Activated naive CD8-positive, alpha-beta T cell (primary cell): ENCODE measurements around the gene IMMP2L.
"Not testable (repeated sequence)": the region's sequence is repeated elsewhere in the genome, so short reads cannot be mapped to it uniquely, and the experiment has no call there.

Source experiments
- H3K27ac Mint-ChIP-seq: one replicate; pipeline ENCODE4 v1.8.0; 2021; ENCODE audit warnings: mixed read lengths
- H3K27me3 Mint-ChIP-seq: one replicate; pipeline ENCODE4 v1.8.0; 2021; ENCODE audit warnings: mixed read lengths
- H3K36me3 Mint-ChIP-seq: one replicate; pipeline ENCODE4 v1.8.0; 2021; ENCODE audit warnings: mixed read lengths
- H3K4me1 Mint-ChIP-seq: one replicate; pipeline ENCODE4 v1.8.0; 2021; ENCODE audit warnings: low read depth, mixed read lengths
- H3K4me3 Mint-ChIP-seq: one replicate; pipeline ENCODE4 v1.8.0; 2021; ENCODE audit warnings: mild to moderate bottlenecking, mixed read lengths
- H3K9me3 Mint-ChIP-seq: one replicate; pipeline ENCODE4 v1.8.0; 2021; ENCODE audit warnings: low read depth, mixed read lengths

IMMP2L gene

DNA sequence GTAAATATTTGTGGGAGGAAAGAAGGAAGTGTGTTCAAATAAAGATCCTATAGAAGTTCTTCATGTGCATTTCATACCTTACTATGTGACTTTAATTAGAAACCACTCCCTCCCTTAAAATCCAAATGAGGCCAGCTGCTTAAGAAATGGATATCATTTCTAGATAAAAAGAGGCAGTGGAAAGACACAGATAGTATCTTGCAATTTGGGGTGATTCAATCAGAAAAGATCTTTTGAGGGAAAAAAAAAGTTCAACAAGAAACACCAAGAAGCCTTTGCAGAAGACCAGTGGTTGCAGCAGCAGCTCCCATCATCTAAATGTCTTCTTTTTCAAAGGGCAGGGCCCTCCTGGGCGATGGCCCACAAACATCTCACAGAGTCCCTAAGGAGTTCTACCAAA is 271.3 kb downstream of the IMMP2L start:
- peaks cover 3% of the 10 kb centered on the region for H3K4me1 Mint-ChIP-seq
- no peaks in the 10 kb centered on the region for H3K27me3 Mint-ChIP-seq

DNA sequence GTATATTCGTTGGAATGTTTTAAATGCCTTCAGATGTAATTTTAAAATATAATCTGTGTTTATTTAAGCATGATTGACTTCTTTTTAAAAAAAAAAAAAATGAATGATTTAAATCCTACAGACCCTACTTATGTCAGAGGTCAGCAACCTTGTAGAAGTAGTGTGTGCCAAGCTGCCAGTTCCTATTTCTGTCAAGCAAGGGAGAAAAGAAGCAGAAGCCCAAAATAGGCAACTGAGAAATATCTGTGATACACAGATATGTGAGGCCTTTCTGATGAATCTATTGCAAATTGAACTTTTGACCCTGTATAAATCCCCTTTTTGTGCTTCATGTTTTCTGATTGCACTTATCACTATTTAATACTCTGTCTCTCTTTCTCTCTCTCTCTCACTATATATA is 271.9 kb downstream of the IMMP2L start:
- H3K27ac Mint-ChIP-seq: no peak overlapping the region
- H3K27me3 Mint-ChIP-seq: no peaks in the 10 kb centered on the region
- H3K4me1 Mint-ChIP-seq: peaks cover 3% of the 10 kb centered on the region
- H3K36me3 Mint-ChIP-seq: peaks cover 15% of the 10 kb centered on the region
- H3K4me3 Mint-ChIP-seq: no peak overlapping the region
- H3K9me3 Mint-ChIP-seq: no peaks in the 10 kb centered on the region

More for the DNA sequence above, 271.3 kb downstream of the IMMP2L start:
- no peak overlapping the region for H3K4me3 Mint-ChIP-seq
- no peaks in the 10 kb centered on the region for H3K9me3 Mint-ChIP-seq
- H3K27ac Mint-ChIP-seq: no peak overlapping the region
- H3K36me3 Mint-ChIP-seq: peaks cover 15% of the 10 kb centered on the region

DNA sequence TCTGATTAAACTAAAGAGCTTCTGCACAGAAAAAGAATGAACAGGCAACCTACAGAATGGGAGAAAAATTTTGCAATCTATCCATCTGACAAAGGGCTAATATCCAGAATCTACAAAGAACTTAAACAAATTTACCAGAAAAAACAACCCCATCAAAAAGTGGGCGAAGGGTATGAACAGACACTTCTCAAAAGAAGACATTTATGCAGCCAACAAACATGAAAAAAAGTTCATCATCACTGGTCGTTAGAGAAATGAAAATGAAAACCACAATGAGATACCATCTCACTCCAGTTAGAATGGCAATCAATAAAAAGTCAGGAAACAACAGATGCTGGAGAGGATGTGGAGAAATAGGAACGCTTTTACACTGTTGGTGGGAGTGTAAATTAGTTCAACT is 273.9 kb downstream of the IMMP2L start:
- H3K27me3 Mint-ChIP-seq, H3K9me3 Mint-ChIP-seq, H3K4me1 Mint-ChIP-seq, H3K4me3 Mint-ChIP-seq, H3K27ac Mint-ChIP-seq: not testable (repeated sequence)
- peaks cover 26% of the 10 kb centered on the region for H3K36me3 Mint-ChIP-seq

DNA sequence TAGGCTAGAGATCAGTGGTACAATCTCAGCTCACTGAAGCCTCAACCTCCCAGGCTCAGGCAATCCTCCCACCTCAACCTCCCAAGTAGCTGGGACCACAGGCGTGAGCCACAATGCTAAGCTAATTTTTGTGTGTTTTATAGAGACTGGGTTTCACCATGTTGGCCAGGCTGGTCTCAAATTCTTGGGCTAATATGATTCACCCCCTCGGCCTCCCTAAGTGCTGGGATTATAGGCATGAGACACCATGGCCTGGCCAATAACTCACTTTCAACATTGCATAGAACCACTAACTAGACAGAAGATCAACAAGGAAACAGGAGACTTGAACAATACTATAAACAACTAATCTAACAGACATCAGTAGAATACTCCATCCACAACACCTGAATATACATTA is 279.7 kb downstream of the IMMP2L start:
- H3K36me3 Mint-ChIP-seq: peaks cover 38% of the 10 kb centered on the region
- peaks cover 5% of the 10 kb centered on the region for H3K9me3 Mint-ChIP-seq
- no peaks in the 10 kb centered on the region for H3K27me3 Mint-ChIP-seq
- H3K4me1 Mint-ChIP-seq: no peaks in the 10 kb centered on the region
- no peak overlapping the region for H3K27ac Mint-ChIP-seq
- no peak overlapping the region for H3K4me3 Mint-ChIP-seq

DNA sequence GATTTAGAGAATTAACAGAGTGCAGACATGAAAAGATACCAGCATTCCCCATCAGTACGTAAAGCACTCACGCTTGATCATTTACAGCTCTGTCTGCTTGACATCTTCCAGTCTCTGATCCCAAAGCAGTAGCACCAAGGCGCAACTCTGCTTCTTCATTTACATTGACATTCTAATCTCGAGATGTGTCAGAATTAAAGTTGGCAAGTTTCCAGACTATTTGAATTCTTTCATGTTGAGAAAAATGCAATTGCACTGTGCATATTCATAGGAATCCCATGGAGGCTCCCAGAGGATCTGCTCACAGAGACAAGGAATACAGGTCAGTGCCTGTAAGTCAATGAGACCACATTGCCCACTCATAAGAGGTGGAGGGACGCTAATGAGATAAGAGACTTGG is 287.4 kb downstream of the IMMP2L start:
- peaks cover 15% of the 10 kb centered on the region for H3K36me3 Mint-ChIP-seq
- no peak overlapping the region for H3K4me3 Mint-ChIP-seq
- H3K4me1 Mint-ChIP-seq: no peaks in the 10 kb centered on the region
- H3K27me3 Mint-ChIP-seq: no peaks in the 10 kb centered on the region
- peaks cover 7% of the 10 kb centered on the region for H3K9me3 Mint-ChIP-seq
- no peak overlapping the region for H3K27ac Mint-ChIP-seq

DNA sequence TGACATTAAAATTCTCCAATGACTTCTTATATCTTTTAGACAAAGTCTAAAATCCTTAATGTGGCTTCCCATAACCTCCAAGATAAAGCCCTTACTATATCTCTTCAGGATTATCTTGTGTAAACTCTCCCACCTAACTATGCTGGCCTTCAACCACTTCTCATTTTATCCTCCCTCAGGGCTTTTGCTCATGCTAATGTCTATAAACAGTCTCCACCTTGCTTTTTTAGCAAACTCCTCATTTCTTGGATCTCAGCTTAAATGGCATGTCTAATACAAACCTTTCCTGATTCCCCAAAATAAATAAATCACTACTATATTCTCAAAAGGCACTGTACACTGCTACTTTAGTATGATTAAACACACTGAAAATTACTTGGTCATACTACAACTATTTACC is 290.2 kb downstream of the IMMP2L start:
- no peaks in the 10 kb centered on the region for H3K4me1 Mint-ChIP-seq
- peaks cover 5% of the 10 kb centered on the region for H3K9me3 Mint-ChIP-seq
- H3K4me3 Mint-ChIP-seq: no peak overlapping the region
- H3K27ac Mint-ChIP-seq: no peak overlapping the region
- peaks cover 13% of the 10 kb centered on the region for H3K36me3 Mint-ChIP-seq
- no peaks in the 10 kb centered on the region for H3K27me3 Mint-ChIP-seq

DNA sequence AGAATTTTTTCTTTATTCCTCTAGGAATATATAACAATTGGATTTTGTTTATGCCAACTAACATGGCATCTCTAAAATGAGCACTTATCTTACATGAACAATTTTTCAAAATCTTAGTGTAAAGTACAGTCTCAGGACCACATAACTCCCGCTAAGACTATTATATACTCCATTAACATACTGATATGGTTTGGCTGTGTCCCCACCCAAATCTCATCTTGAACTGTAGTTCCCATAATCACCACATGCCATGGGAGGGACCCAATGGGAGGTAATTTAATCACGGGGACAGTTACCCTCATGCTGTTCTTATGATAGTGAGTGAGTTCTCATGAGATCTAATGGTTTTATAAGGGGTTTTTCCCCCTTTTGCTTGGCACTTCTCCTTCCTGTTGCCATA is 291.5 kb downstream of the IMMP2L start:
- not testable (repeated sequence) for H3K27me3 Mint-ChIP-seq, H3K4me3 Mint-ChIP-seq, H3K27ac Mint-ChIP-seq, H3K9me3 Mint-ChIP-seq, H3K4me1 Mint-ChIP-seq
- H3K36me3 Mint-ChIP-seq: peaks cover 17% of the 10 kb centered on the region

DNA sequence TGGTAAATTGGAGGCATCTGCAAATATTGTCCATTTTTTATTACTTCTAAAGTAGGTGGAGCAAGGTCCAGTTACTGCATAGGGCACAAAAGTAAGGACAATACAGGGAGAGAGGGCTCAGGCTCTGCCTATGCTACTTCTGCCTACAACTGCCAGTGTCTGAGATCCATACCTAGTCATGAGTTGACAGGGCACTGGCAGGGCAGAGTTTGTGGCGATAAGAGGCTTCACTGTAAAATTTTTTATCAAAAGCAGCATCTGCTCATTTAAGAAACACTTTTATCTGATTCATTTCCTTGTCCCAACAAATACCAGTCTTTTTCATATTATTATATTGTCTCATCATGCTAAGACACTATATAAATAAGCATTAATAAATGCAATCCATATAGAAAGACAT is 293.4 kb downstream of the IMMP2L start:
- Mint-ChIP-seq H3K36me3 (peaks cover 12% of the 10 kb centered on the region), H3K4me3 (no peak overlapping the region), H3K27me3 (no peaks in the 10 kb centered on the region), H3K9me3 (peaks cover 5% of the 10 kb centered on the region), H3K4me1 (no peaks in the 10 kb centered on the region), H3K27ac (no peak overlapping the region)

DNA sequence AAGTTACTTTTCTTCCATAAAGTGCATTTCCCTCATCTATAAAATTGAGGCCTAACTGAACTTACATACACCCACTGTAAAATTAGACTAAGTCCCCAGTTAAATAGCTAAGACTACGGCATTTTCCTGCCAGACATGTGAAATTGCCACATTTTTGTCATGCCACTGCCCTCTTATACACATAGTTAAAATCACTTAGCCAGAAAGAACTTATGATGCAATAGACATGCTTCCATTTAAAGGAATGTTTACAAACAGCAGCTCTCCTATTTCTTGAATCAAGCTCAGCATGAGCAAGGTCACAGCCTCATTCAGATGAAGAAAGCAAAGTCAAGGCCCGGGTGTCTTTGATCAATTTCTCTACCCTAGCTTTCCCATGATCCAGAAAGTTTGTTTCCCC is 295.7 kb downstream of the IMMP2L start:
- Mint-ChIP-seq H3K36me3 (peaks cover 7% of the 10 kb centered on the region), H3K4me3 (no peak overlapping the region), H3K27ac (no peak overlapping the region), H3K27me3 (no peaks in the 10 kb centered on the region), H3K4me1 (no peaks in the 10 kb centered on the region), H3K9me3 (no peaks in the 10 kb centered on the region)

DNA sequence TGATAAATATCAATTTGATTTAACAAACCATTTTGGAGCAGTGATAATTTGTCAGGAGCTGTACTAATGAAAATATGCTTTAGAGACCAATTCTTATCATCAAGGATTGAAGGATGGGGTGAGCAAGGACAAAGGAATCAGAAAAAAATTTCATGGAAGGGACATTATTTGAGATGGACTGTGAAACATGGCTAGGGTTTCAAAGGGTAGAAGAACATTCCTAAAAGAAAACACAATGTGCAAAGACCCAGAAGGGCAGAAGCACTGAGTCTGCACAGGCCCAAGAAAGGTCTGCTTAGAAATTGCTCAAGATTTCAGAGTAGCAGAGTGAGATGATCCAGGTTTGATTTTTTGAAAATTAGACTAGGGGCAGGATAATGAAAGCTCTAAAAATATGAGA is 296.9 kb downstream of the IMMP2L start:
- Mint-ChIP-seq H3K27ac (no peak overlapping the region), H3K4me1 (no peaks in the 10 kb centered on the region), H3K9me3 (no peaks in the 10 kb centered on the region), H3K27me3 (no peaks in the 10 kb centered on the region), H3K4me3 (no peak overlapping the region), H3K36me3 (peaks cover 11% of the 10 kb centered on the region)

DNA sequence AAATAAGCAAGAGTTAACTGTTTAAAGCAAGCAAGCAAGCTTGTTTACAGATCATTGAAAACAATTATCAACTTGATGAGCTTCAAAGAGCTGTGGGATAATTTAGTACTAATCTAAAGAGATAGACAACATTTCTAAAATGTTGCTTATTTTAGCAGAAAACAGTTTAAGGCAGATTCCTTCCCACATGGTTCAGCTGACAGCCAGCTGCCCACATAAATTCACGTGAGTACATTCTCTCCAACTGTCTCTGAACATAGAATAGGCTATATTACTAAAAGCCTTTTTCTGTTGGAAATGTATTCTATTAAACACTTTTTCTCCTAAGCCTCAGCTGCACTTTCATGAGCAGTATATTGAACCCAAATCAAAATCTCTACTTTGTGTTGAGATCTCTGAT is 297.3 kb downstream of the IMMP2L start:
- Mint-ChIP-seq H3K4me1 (no peaks in the 10 kb centered on the region), H3K9me3 (no peaks in the 10 kb centered on the region), H3K4me3 (no peak overlapping the region), H3K36me3 (peaks cover 11% of the 10 kb centered on the region), H3K27me3 (no peaks in the 10 kb centered on the region), H3K27ac (no peak overlapping the region)

DNA sequence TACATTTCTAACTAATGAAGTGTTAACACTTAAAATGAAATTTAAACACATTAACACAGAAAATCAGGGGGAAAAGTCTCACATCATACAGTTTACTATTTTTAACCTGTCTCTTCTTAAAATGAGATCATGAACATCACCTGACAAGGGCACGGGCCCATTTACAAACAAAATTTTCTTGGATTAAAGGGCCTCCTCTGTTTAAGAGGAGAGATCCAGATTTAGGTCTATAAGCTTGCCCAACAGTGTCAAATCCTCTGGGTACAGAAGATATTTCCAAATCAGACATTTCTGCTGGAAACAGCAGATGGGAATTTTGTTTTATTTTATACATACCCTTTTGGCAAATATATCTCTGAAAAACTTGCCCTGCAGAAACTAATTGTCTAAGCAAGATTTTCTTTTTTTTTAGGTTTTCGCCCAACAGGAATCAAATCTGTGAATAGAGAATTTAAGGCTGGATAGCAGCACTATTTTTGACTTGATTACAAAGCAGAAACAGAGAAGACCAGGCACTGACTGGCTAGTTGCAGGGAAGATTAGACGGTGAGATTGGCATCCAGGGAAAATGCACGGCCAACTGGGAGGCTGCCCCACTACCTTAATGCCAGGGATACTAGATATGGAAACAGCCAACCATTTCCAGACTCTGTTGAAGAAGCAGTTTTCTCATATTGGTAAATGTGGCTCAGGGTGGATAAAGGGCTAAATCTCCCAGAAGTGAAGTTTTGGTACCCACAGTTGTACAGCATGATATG is 298.0 kb downstream of the IMMP2L start:
- no peaks in the 10 kb centered on the region for H3K4me1 Mint-ChIP-seq
- H3K4me3 Mint-ChIP-seq: no peak overlapping the region
- H3K9me3 Mint-ChIP-seq: no peaks in the 10 kb centered on the region
- no peaks in the 10 kb centered on the region for H3K27me3 Mint-ChIP-seq
- H3K36me3 Mint-ChIP-seq: peaks cover 11% of the 10 kb centered on the region
- no peak overlapping the region for H3K27ac Mint-ChIP-seq

DNA sequence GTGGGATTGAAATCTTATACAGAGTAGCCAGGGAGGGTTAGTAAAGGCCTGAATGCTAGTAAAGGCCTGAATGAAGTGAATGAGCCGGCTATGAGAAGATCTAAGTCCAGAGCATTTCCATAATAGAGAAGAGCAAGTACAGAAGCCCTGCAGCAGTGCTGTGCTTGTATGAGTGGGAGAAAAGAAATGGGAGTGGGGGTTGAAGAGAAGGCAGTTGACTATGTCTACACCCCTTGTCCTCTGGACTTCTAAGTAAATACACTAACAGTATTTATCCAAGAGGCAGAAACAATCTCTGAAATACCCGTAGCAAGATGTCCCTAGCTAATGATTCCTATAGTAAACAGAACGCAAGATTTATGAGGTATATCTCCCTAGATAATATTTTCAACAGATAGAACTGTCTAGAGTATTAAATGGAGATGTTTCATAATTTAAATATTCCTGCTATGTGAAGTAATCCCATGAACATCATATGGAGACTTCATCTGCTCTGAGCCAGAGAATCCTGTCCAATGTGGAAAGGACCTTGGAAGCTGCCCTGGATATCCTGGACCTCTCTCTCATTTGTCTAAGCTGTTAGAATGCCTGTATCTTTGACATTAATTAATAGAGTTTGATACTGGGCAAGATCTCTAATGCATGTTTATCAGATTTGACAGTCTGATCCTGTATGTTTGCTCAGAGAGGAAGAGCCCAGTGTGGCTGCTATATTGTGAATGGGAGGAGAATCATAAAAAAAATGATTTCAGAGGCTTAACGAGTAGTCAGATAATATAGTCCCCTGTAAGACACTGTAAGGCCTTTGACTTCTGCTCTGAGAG is 299.8 kb downstream of the IMMP2L start:
- H3K27me3 Mint-ChIP-seq: no peaks in the 10 kb centered on the region
- H3K36me3 Mint-ChIP-seq: peaks cover 10% of the 10 kb centered on the region
- no peaks in the 10 kb centered on the region for H3K9me3 Mint-ChIP-seq
- no peak overlapping the region for H3K4me3 Mint-ChIP-seq
- H3K4me1 Mint-ChIP-seq: no peaks in the 10 kb centered on the region
- no peak overlapping the region for H3K27ac Mint-ChIP-seq

DNA sequence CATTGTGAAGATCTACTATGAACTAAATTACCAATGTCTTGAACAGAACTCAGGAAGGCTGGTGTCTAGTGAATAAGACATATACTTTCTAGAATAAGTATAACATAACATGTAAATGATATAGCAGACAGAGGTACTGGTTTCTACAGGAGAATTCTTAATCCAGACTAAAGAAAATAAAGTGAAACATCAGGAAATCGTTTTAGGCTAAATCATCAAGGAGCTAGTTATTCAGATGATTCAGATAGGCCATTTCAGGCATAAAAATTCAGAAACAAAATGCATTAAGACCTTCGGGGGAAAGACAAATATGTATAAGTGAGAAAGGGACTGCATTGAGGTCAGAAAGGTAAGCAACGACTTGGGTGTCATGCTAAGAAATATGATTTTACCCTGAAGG is 300.8 kb downstream of the IMMP2L start:
- Mint-ChIP-seq H3K9me3 (no peaks in the 10 kb centered on the region), H3K36me3 (peaks cover 6% of the 10 kb centered on the region), H3K27me3 (no peaks in the 10 kb centered on the region), H3K27ac (no peak overlapping the region), H3K4me1 (no peaks in the 10 kb centered on the region), H3K4me3 (no peak overlapping the region)

DNA sequence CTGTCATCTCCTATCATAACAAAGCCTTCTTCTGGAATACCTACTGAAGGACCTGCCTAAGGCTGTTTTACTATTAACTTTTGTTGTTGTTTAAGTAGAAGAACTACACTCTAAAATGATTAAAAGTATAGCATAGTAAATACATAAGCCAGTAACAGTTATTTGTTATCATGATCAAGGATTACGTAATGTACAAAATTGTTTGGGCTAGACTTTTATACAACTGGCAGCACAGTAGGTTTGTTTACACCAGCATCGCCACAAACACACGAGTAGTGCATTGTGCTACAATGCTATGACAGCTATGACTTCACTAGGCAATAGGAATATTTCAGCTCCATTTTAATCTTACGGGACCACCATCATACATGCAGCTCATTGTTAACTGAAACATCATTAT is 302.3 kb downstream of the IMMP2L start:
- no peak overlapping the region for H3K27ac Mint-ChIP-seq
- H3K9me3 Mint-ChIP-seq: no peaks in the 10 kb centered on the region
- no peaks in the 10 kb centered on the region for H3K27me3 Mint-ChIP-seq
- no peak overlapping the region for H3K4me3 Mint-ChIP-seq
- peaks cover 6% of the 10 kb centered on the region for H3K36me3 Mint-ChIP-seq
- no peaks in the 10 kb centered on the region for H3K4me1 Mint-ChIP-seq

DNA sequence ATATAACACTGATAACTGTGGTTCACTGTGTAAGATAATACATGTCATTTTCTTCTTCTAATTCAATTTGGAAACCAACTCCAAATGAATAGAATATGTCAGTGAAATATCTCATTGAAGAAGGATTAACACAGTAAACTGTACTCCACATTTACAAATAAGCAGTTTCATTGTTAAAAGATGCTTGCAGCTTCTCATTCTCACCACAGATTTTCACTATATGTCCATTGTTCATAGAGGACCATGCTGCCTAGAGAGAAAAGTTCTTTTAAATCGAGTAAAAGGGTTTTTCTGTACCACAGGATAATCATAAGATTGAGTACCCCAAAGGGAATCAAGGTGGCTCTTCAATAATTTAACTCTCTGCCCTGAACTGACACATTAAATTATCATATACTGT is 305.9 kb downstream of the IMMP2L start:
- Mint-ChIP-seq H3K4me1 (no peaks in the 10 kb centered on the region), H3K9me3 (no peaks in the 10 kb centered on the region), H3K4me3 (no peak overlapping the region), H3K36me3 (peaks cover 14% of the 10 kb centered on the region), H3K27me3 (no peaks in the 10 kb centered on the region), H3K27ac (no peak overlapping the region)
